ENCODE data around the gene FGGY.

Gene FGGY

GRCh38 chr1:59688976-59689375 lies 392.1 kb downstream of the FGGY start:
- 87% methylated on average over 5 of the region's 5 CpGs for WGBS
- no peaks in the 10 kb centered on the region for H3K27me3 ChIP-seq (ENCODE audit: insufficient read depth, low read length)
- no peak overlapping the region for H3K4me3 ChIP-seq (ENCODE audit: low read length)
- no peak overlapping the region for H3K27ac ChIP-seq (ENCODE audit: low read depth, low read length)
- H3K36me3 ChIP-seq (ENCODE audit: insufficient read depth, low read length), result no peaks in the 10 kb centered on the region
- H3K9ac ChIP-seq (ENCODE audit: low read depth, low read length), result no peak overlapping the region
- no peaks in the 10 kb centered on the region for H3K9me3 ChIP-seq (ENCODE audit: insufficient read depth, low read depth, low read length)
- peaks cover 6% of the 10 kb centered on the region for H3K4me1 ChIP-seq (ENCODE audit: insufficient read depth, low read length)

GRCh38 chr1:59689730-59690129 lies 392.8 kb downstream of the FGGY start:
- Histone ChIP-seq H3K36me3 (ENCODE audit: insufficient read depth, low read length) (no peaks in the 10 kb centered on the region), H3K9ac (ENCODE audit: low read depth, low read length) (no peak overlapping the region), H3K27ac (ENCODE audit: low read depth, low read length) (no peak overlapping the region), H3K9me3 (ENCODE audit: insufficient read depth, low read depth, low read length) (no peaks in the 10 kb centered on the region), H3K4me1 (ENCODE audit: insufficient read depth, low read length) (peaks cover 6% of the 10 kb centered on the region), H3K27me3 (ENCODE audit: insufficient read depth, low read length) (no peaks in the 10 kb centered on the region), H3K4me3 (ENCODE audit: low read length) (no peak overlapping the region)
- WGBS, result 89% methylated on average over 1 of the region's 1 CpG

- Histone ChIP-seq H3K36me3 (ENCODE audit: insufficient read depth, low read length) (no peaks in the 10 kb centered on the region), H3K27ac (ENCODE audit: low read depth, low read length) (no peak overlapping the region), H3K9ac (ENCODE audit: low read depth, low read length) (no peak overlapping the region), H3K4me3 (ENCODE audit: low read length) (no peak overlapping the region), H3K4me1 (ENCODE audit: insufficient read depth, low read length) (peaks cover 6% of the 10 kb centered on the region), H3K9me3 (ENCODE audit: insufficient read depth, low read depth, low read length) (no peaks in the 10 kb centered on the region), H3K27me3 (ENCODE audit: insufficient read depth, low read length) (no peaks in the 10 kb centered on the region)
- WGBS, result 97% methylated on average over 7 of the region's 7 CpGs
These were observed 393.5 kb downstream of the FGGY start for GRCh38 chr1:59690171-59690930.

- no peak overlapping the region for H3K4me3 ChIP-seq (ENCODE audit: low read length)
- H3K9ac ChIP-seq (ENCODE audit: low read depth, low read length), result no peak overlapping the region
- WGBS, result 79% methylated on average over 3 of the region's 4 CpGs
- no peaks in the 10 kb centered on the region for H3K36me3 ChIP-seq (ENCODE audit: insufficient read depth, low read length)
- H3K4me1 ChIP-seq (ENCODE audit: insufficient read depth, low read length), result peaks cover 6% of the 10 kb centered on the region
- no peaks in the 10 kb centered on the region for H3K9me3 ChIP-seq (ENCODE audit: insufficient read depth, low read depth, low read length)
- H3K27me3 ChIP-seq (ENCODE audit: insufficient read depth, low read length), result no peaks in the 10 kb centered on the region
- H3K27ac ChIP-seq (ENCODE audit: low read depth, low read length), result no peak overlapping the region
These were observed 394.4 kb downstream of the FGGY start for GRCh38 chr1:59691261-59691660.

- H3K4me1 ChIP-seq (ENCODE audit: insufficient read depth, low read length), result peaks cover 11% of the 10 kb centered on the region
- H3K4me3 ChIP-seq (ENCODE audit: low read length), result no peak overlapping the region
- no peaks in the 10 kb centered on the region for H3K9me3 ChIP-seq (ENCODE audit: insufficient read depth, low read depth, low read length)
- no peaks in the 10 kb centered on the region for H3K27me3 ChIP-seq (ENCODE audit: insufficient read depth, low read length)
- H3K36me3 ChIP-seq (ENCODE audit: insufficient read depth, low read length), result no peaks in the 10 kb centered on the region
- WGBS, result 92% methylated on average over 5 of the region's 5 CpGs
- no peak overlapping the region for H3K9ac ChIP-seq (ENCODE audit: low read depth, low read length)
- H3K27ac ChIP-seq (ENCODE audit: low read depth, low read length), result no peak overlapping the region
These were observed 395.7 kb downstream of the FGGY start for GRCh38 chr1:59692591-59692990.

- Histone ChIP-seq H3K4me3 (ENCODE audit: low read length) (no peak overlapping the region), H3K9ac (ENCODE audit: low read depth, low read length) (no peak overlapping the region), H3K27me3 (ENCODE audit: insufficient read depth, low read length) (no peaks in the 10 kb centered on the region), H3K4me1 (ENCODE audit: insufficient read depth, low read length) (peaks cover 19% of the 10 kb centered on the region), H3K9me3 (ENCODE audit: insufficient read depth, low read depth, low read length) (no peaks in the 10 kb centered on the region), H3K27ac (ENCODE audit: low read depth, low read length) (no peak overlapping the region), H3K36me3 (ENCODE audit: insufficient read depth, low read length) (no peaks in the 10 kb centered on the region)
- 93% methylated on average over 5 of the region's 5 CpGs for WGBS
These were observed 396.5 kb downstream of the FGGY start for GRCh38 chr1:59693406-59693805.

GRCh38 chr1:59695252-59695651 lies 398.4 kb downstream of the FGGY start:
- H3K9me3 ChIP-seq (ENCODE audit: insufficient read depth, low read depth, low read length), result no peaks in the 10 kb centered on the region
- H3K4me1 ChIP-seq (ENCODE audit: insufficient read depth, low read length), result peaks cover 27% of the 10 kb centered on the region
- H3K36me3 ChIP-seq (ENCODE audit: insufficient read depth, low read length), result no peaks in the 10 kb centered on the region
- H3K4me3 ChIP-seq (ENCODE audit: low read length), result no peak overlapping the region
- WGBS, result 92% methylated on average over 5 of the region's 5 CpGs
- H3K27me3 ChIP-seq (ENCODE audit: insufficient read depth, low read length), result no peaks in the 10 kb centered on the region
- H3K27ac ChIP-seq (ENCODE audit: low read depth, low read length), result no peak overlapping the region
- H3K9ac ChIP-seq (ENCODE audit: low read depth, low read length), result no peak overlapping the region

- H3K27ac ChIP-seq (ENCODE audit: low read depth, low read length), result no peak overlapping the region
- WGBS, result 97% methylated on average over 8 of the region's 8 CpGs
These were observed 399.7 kb downstream of the FGGY start for GRCh38 chr1:59696421-59697115.

GRCh38 chr1:59697150-59697800 lies 400.4 kb downstream of the FGGY start:
- no peaks in the 10 kb centered on the region for H3K27me3 ChIP-seq (ENCODE audit: insufficient read depth, low read length)
- H3K9ac ChIP-seq (ENCODE audit: low read depth, low read length), result no peak overlapping the region
- H3K4me3 ChIP-seq (ENCODE audit: low read length), result no peak overlapping the region
- peaks cover 21% of the 10 kb centered on the region for H3K4me1 ChIP-seq (ENCODE audit: insufficient read depth, low read length)
- no peaks in the 10 kb centered on the region for H3K9me3 ChIP-seq (ENCODE audit: insufficient read depth, low read depth, low read length)
- no peaks in the 10 kb centered on the region for H3K36me3 ChIP-seq (ENCODE audit: insufficient read depth, low read length)
- 89% methylated on average over 7 of the region's 8 CpGs for WGBS
- H3K27ac ChIP-seq (ENCODE audit: low read depth, low read length), result no peak overlapping the region

More at GRCh38 chr1:59696421-59697115, 399.7 kb downstream of the FGGY start:
- no peaks in the 10 kb centered on the region for H3K27me3 ChIP-seq (ENCODE audit: insufficient read depth, low read length)
- H3K9me3 ChIP-seq (ENCODE audit: insufficient read depth, low read depth, low read length), result no peaks in the 10 kb centered on the region
- H3K36me3 ChIP-seq (ENCODE audit: insufficient read depth, low read length), result no peaks in the 10 kb centered on the region
- no peak overlapping the region for H3K4me3 ChIP-seq (ENCODE audit: low read length)
- no peak overlapping the region for H3K9ac ChIP-seq (ENCODE audit: low read depth, low read length)
- peaks cover 23% of the 10 kb centered on the region for H3K4me1 ChIP-seq (ENCODE audit: insufficient read depth, low read length)

- Histone ChIP-seq H3K4me1 (ENCODE audit: insufficient read depth, low read length) (peaks cover 21% of the 10 kb centered on the region), H3K9me3 (ENCODE audit: insufficient read depth, low read depth, low read length) (no peaks in the 10 kb centered on the region), H3K27ac (ENCODE audit: low read depth, low read length) (no peak overlapping the region; the same call in 1 of the 2 replicates), H3K9ac (ENCODE audit: low read depth, low read length) (no peak overlapping the region), H3K36me3 (ENCODE audit: insufficient read depth, low read length) (no peaks in the 10 kb centered on the region), H3K4me3 (ENCODE audit: low read length) (no peak overlapping the region), H3K27me3 (ENCODE audit: insufficient read depth, low read length) (no peaks in the 10 kb centered on the region)
- WGBS, result 39% methylated on average over 4 of the region's 4 CpGs
These were observed 401.5 kb downstream of the FGGY start for GRCh38 chr1:59698386-59698785.

- Histone ChIP-seq H3K4me3 (ENCODE audit: low read length) (no peak overlapping the region), H3K36me3 (ENCODE audit: insufficient read depth, low read length) (no peaks in the 10 kb centered on the region), H3K9me3 (ENCODE audit: insufficient read depth, low read depth, low read length) (no peaks in the 10 kb centered on the region), H3K4me1 (ENCODE audit: insufficient read depth, low read length) (peaks cover 21% of the 10 kb centered on the region), H3K27me3 (ENCODE audit: insufficient read depth, low read length) (no peaks in the 10 kb centered on the region), H3K9ac (ENCODE audit: low read depth, low read length) (no peak overlapping the region), H3K27ac (ENCODE audit: low read depth, low read length) (no peak overlapping the region)
- WGBS, result 72% methylated on average over 4 of the region's 5 CpGs
These were observed 402.4 kb downstream of the FGGY start for GRCh38 chr1:59699227-59699847.
